ELR (cell line): Measurements from ENCODE around the gene ZNF586.
"Not testable (repeated sequence)": the region's sequence is repeated elsewhere in the genome, so short reads cannot be mapped to it uniquely, and the experiment has no call there.

ENCODE experiments used
- DNase-seq: peaks from one replicate; pipeline ENCODE4 v3.0.0-alpha.2; 2015; ENCODE audit warnings: low read depth

The ZNF586 gene

DNA sequence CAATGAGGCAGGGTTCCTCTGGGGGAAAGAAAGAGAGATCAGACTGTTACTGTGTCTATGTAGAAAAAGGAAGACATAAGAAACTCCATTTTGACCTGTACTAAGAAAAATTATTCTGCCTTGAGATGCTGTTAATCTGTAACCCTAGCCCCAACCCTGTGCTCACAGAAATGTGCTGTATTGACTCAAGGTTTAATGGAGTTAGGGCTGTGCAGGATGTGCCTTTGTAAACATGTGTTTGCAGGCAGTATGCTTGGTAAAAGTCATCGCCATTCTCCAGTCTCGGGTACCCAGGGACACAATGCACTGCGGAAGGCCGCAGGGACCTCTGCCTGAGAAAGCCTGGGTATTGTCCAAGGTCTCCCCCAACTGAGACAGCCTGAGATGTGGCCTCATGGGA is 54.1 kb downstream of the ZNF586 start:
- DNase-seq = not testable (repeated sequence)

DNA sequence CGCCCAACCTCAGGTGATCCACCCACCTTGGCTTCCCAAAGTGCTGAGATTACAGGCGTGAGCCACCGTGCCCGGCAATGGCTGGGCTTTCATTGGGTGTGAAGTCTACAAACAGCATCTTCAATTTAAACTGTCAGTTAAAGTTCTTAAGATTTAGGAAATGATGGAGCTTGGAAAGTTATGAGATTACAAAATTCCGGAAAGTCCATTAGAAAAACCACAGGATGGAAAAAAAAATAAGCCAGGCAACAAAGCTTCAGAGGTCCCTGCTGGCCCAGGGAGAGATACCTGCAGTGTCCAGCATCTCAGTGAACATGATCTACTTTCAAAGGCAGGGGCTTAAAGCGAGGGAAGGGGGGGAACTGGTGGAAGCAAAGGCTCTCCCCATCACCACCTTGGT is 56.0 kb downstream of the ZNF586 start:
- DNase-seq = no peak

- no peak for DNase-seq
Observed at GRCh38 chr19:57829316-57829715, 59.8 kb downstream of the ZNF586 start.

DNA sequence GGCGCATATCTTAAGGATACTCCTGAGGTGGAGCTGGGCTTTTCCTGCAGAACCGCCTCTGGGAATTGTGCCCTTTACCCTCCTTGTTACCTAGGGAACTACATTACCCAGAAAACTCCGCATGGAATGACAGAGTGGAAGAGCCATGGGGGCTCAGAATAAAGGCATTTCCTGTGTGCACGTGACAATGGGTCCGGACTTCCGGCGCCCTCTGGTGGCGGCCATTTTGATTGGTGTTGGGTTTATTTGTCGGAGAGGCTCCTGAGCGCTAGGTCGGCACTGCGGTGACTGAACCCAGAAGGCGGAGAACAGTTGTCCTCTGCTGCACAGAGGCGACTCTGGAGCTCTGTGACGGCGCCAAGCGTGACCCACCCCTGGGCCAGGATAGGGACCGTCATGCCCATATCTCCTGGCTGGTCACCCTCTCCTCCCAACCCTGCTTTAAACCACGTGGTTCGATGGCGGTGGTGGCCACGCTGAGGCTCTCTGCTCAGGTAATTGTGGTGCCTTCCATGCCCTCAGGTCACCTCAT is 60.7 kb downstream of the ZNF586 start, which contains the start of gene ZNF587B:
Gene ZNF587B (plus strand): TSS at position 229 of the 532 bp plus-strand sequence. CDS start 230 bp downstream, at position 459.
- DNase-seq = peak; percentile 96
